ENCODE data around the gene ATXN7L1. TPM values are rescaled to one million over a fixed set of nuclear protein-coding genes. Genes with fewer than 3 reads are reported as not detected.

Gene ATXN7L1
- total RNA-seq, 2 donors from 2014 or later: 1.7 to 3.2 TPM

GRCh38 chr7:105765846-105766245, 110.6 kb downstream of the ATXN7L1 start:
- Histone ChIP-seq H3K4me1 (peaks cover 0 to 6% of the 10 kb centered on the region in 2 donors), H3K27ac (no peak overlapping the region), H3K36me3 (no peaks in the 10 kb centered on the region), H3K4me3 (no peak overlapping the region), H3K27me3 (no peaks in the 10 kb centered on the region), H3K9me3 (no peaks in the 10 kb centered on the region)
- no peak for DNase-seq (ENCODE audit: low spot score)
- TF ChIP-seq CTCF (IDR thresholded peaks at IDR 0.05): no peak

DNA sequence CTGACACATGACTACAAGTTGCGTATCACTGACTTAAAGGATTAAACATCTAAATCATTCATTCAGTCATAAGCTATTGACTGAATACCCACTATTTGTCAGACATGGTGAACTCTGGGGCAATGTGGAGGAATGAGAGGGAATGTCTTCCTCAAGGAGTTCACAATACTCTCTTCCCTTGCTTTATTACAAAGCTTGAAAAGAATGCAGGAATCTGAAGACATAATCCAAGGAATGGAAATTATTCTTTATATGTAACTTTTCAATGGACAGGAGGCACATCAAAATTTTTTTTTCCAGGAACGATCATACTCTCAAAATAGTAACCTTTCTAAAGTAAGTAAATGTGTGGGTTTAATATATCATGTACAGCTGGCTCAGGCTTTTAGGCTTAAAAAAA, 111.9 kb downstream of the ATXN7L1 start:
- H3K9me3 ChIP-seq: no peaks in the 10 kb centered on the region
- no peak for TF ChIP-seq CTCF (IDR thresholded peaks at IDR 0.05)
- no peaks in the 10 kb centered on the region for H3K4me1 ChIP-seq
- DNase-seq (ENCODE audit: low spot score): no peak
- no peak overlapping the region for H3K4me3 ChIP-seq
- H3K27me3 ChIP-seq: no peaks in the 10 kb centered on the region
- H3K27ac ChIP-seq: no peak overlapping the region
- no peaks in the 10 kb centered on the region for H3K36me3 ChIP-seq

DNA sequence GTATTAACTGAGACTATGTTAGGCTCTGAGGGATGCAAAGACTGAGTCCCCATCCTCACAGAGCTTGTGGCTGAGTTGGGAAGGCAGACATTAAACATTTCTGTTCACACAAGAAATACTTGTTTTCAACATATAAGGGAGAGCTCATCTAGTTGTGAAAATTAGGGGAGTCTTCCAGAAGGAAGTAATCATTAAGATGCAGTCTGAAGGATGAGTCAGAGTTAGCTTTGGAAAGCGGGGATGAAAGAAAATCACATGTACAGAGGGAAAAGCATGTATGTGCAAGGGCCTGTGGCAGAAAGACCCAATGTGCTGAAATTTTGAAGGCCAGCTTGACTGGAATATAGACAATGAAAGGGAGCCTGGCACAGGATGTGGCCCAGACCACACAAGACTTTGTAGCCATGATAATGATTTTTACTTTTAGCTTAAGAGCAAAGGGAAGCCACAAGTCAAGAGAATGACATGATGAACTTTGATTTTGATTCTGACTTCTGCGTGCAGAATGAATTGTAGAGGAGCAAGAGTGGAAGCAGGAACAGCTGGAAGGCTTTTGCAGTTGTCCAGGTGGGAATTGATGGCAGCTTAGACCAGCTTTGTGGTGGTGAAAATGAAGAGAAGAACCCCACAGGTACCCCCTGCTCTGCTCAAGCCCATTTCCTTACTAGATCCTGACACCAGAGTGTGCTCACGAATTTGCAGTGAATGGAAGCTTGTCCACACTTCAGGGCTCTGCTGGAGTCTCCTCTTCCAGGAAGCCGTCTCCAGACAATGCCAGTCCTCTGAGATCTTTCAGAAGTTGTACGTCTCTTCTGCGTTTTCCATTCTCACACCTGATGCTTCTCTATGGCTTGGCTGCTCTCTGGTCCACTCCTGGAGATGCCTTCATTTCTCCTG, 115.6 kb downstream of the ATXN7L1 start:
- Histone ChIP-seq H3K27ac (no peak overlapping the region), H3K9me3 (no peaks in the 10 kb centered on the region), H3K27me3 (no peaks in the 10 kb centered on the region), H3K4me1 (no peaks in the 10 kb centered on the region), H3K36me3 (no peaks in the 10 kb centered on the region), H3K4me3 (no peak overlapping the region)
- TF ChIP-seq CTCF (IDR thresholded peaks at IDR 0.05): no peak
- DNase-seq (ENCODE audit: low spot score): no peak

DNA sequence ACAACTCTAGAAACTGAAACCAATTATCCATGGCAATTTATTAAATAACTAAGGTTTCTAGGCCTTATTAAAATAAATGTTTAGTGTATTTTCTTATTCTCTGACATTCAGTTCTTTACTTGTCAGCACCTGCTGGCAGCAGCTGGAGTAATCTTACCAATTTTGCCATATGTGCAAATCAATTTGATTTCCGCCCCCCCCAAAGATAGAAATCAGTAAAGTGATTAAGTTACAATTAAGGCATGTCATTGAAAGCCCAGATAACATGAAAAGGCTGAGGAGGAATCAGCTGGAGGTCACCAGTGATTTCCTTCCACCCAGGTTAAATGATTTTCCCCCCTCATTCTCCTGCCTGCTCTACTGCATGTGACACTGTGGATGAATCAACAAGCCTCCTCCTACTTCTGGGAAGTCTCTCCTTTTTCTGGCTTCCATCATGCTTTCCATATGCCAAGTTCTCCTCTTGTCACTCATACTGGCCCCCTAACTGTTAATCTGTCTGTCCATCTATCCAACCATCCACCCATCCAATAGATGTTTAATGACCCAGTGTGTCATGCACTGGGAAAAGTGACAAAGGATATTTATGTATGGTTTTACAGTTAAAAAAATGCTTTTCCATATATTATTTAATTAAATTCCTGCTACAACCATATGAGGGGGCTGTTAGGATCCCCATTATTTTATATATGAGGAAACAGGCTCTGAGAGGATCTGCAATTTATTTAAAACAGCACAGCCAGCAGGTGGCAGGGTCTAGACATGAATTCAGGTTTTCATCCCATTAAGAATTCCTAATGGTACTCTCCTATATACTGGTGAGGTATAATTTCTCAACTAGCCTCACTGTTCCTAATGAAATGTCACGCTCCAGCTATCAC, 116.5 kb downstream of the ATXN7L1 start:
- no peak for DNase-seq (ENCODE audit: low spot score)
- no peaks in the 10 kb centered on the region for H3K27me3 ChIP-seq

DNA sequence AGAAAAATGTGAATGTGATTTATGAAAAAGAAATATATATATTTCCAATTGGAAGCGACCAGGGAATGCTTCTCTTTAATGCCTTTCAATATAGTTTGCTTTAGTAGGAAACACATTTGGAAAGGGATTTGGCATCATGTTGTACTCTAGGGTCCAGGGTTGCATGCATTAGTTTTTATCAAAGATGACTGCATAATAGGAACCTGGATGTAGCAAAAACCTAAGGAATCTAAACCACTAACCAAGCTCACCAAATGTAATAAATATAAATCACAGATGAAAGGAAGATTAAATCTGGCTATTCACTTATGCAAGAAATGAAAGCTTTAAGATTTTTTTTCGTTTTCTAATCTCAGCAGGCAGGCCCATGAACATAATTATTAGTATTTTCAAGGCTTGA, 120.0 kb downstream of the ATXN7L1 start:
- Histone ChIP-seq H3K4me1 (no peaks in the 10 kb centered on the region), H3K27ac (no peak overlapping the region), H3K9me3 (no peaks in the 10 kb centered on the region), H3K27me3 (no peaks in the 10 kb centered on the region), H3K36me3 (no peaks in the 10 kb centered on the region), H3K4me3 (no peak overlapping the region)
- DNase-seq (ENCODE audit: low spot score): no peak
- no peak for TF ChIP-seq CTCF (IDR thresholded peaks at IDR 0.05)

More for the DNA sequence above, 116.5 kb downstream of the ATXN7L1 start:
- Histone ChIP-seq H3K4me3 (no peak overlapping the region), H3K9me3 (no peaks in the 10 kb centered on the region), H3K36me3 (no peaks in the 10 kb centered on the region), H3K4me1 (no peaks in the 10 kb centered on the region), H3K27ac (no peak overlapping the region)
- peak; percentile 36 to 70 for TF ChIP-seq CTCF (IDR thresholded peaks at IDR 0.05)

Data from right atrium auricular region (tissue), 2 donors.